ENCODE results near the gene PRPF40A. TPM values are rescaled to one million over a fixed set of nuclear protein-coding genes. Genes with fewer than 3 reads are reported as not detected.

PRPF40A gene
- total RNA-seq, 1 experiment from 2014 or later, result 127 TPM

DNA sequence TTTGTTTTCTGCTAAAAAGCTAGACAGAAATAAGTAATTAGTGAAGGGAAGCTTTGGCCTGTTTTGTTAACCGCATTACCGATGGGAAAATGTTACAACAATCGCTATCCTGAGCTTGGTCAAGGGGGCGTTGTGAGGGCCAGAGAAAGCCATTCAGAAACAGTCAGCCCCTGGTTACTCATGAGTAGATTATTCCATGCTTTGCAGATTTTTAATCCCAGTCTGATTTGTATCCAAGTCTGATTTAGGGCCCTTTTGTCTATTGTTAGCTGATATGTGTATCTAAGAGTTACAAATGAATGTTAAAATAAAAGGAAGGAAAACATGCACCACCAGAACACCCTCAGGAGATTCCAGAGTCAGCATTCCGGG is 99.1 kb downstream of the PRPF40A start:
- Mint-ChIP-seq H3K27me3 (ENCODE audit: insufficient read depth, unreplicated experiment) (no peaks in the 10 kb centered on the region), H3K9me3 (ENCODE audit: unreplicated experiment) (no peaks in the 10 kb centered on the region), H3K27ac (ENCODE audit: unreplicated experiment) (no peak overlapping the region), H3K4me3 (ENCODE audit: unreplicated experiment) (no peak overlapping the region), H3K4me1 (ENCODE audit: low read depth, unreplicated experiment) (peaks cover 22% of the 10 kb centered on the region), H3K36me3 (ENCODE audit: insufficient read depth, unreplicated experiment) (peaks cover 49% of the 10 kb centered on the region)
- intact Hi-C loops (cut with micrococcal nuclease; ENCODE audit: unreplicated experiment), result loop anchor here (5.0 kb wide), 1 partner anchor 146 kb away; no protein-coding TSS in a partner anchor
- DNase-seq, result no peak
- TF ChIP-seq, protein P1, sequence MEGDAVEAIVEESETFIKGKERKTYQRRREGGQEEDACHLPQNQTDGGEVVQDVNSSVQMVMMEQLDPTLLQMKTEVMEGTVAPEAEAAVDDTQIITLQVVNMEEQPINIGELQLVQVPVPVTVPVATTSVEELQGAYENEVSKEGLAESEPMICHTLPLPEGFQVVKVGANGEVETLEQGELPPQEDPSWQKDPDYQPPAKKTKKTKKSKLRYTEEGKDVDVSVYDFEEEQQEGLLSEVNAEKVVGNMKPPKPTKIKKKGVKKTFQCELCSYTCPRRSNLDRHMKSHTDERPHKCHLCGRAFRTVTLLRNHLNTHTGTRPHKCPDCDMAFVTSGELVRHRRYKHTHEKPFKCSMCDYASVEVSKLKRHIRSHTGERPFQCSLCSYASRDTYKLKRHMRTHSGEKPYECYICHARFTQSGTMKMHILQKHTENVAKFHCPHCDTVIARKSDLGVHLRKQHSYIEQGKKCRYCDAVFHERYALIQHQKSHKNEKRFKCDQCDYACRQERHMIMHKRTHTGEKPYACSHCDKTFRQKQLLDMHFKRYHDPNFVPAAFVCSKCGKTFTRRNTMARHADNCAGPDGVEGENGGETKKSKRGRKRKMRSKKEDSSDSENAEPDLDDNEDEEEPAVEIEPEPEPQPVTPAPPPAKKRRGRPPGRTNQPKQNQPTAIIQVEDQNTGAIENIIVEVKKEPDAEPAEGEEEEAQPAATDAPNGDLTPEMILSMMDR (IDR thresholded peaks at IDR 0.05; ENCODE audit: insufficient read depth in 1 of 2, low read depth in 1 of 2, low read length in 1 of 2, severe bottlenecking in 1 of 2, unreplicated experiment in 1 of 2), result no peak
- H3K27me3 ChIP-seq (replicated peaks; ENCODE audit: control insufficient read depth, insufficient read depth, low read length), result no peaks in the 10 kb centered on the region
- peaks cover 3% of the 10 kb centered on the region for H3K36me3 ChIP-seq (ENCODE audit: control insufficient read depth, insufficient read depth, low read length)
- peaks cover 25% of the 10 kb centered on the region for H3K4me1 ChIP-seq
- no peaks in the 10 kb centered on the region for H3K9me3 ChIP-seq
- BruUV-seq (replicated peaks), result no TSS peak
- no peak overlapping the region for H3K4me3 ChIP-seq (ENCODE audit: low read depth, low read length)
- ChIA-PET CTCF (no interaction called here), POLR2A (no interaction called here)

DNA sequence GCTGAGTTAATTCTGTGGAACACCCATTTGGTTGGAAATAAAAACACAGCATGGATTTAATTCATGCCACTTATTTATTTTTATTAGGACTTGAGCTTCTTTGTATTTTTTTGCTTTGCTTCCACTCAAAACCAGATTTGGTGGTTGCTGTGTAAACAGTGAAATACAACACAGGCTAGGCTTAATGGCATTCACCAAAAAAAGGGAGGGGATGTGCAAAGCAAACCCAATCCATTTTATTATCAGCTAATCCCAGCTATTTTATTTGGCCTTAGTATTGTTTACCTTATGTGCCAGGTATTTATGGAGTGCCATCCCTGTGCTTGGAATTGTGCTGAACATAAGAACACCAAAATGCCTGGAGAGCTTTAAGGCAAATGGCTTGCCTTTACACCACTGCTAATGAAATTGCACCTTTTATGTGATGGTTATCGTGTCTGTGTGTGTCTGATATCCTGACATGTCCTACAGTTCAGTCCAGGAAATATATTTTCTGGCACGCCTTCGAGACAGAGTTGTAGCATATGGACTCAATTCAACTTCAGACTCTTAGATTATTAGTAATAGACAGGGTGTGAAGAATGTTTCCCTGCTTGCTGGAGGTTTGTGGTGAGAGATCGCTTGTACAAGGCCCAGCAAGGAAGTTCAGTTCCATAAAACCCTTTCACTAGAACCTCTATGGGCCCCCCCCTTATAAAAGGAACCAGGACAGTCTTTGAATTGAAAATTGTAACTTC is 99.6 kb downstream of the PRPF40A start:
- no peak overlapping the region for H3K27ac Mint-ChIP-seq (ENCODE audit: unreplicated experiment)
- Histone ChIP-seq H3K36me3 (ENCODE audit: control insufficient read depth, insufficient read depth, low read length) (peaks cover 3% of the 10 kb centered on the region), H3K4me1 (peaks cover 22% of the 10 kb centered on the region), H3K27me3 (replicated peaks; ENCODE audit: control insufficient read depth, insufficient read depth, low read length) (no peaks in the 10 kb centered on the region), H3K9me3 (no peaks in the 10 kb centered on the region), H3K4me3 (ENCODE audit: low read depth, low read length) (no peak overlapping the region)
- no peak for DNase-seq
- intact Hi-C loops (cut with micrococcal nuclease; ENCODE audit: unreplicated experiment), result loop anchor here (5.0 kb wide), 1 partner anchor 145 kb away; no protein-coding TSS in a partner anchor
- POLR2A ChIA-PET, result no interaction called here
- H3K4me1 Mint-ChIP-seq (ENCODE audit: low read depth, unreplicated experiment), result peaks cover 17% of the 10 kb centered on the region
- H3K4me3 Mint-ChIP-seq (ENCODE audit: unreplicated experiment), result no peak overlapping the region
- no TSS peak for BruUV-seq (replicated peaks)
- H3K36me3 Mint-ChIP-seq (ENCODE audit: insufficient read depth, unreplicated experiment), result peaks cover 44% of the 10 kb centered on the region
- no peaks in the 10 kb centered on the region for H3K9me3 Mint-ChIP-seq (ENCODE audit: unreplicated experiment)
- CTCF ChIA-PET, result no interaction called here
- H3K27me3 Mint-ChIP-seq (ENCODE audit: insufficient read depth, unreplicated experiment), result no peaks in the 10 kb centered on the region
- TF ChIP-seq, protein P1 (IDR thresholded peaks at IDR 0.05; ENCODE audit: insufficient read depth in 1 of 2, low read depth in 1 of 2, low read length in 1 of 2, severe bottlenecking in 1 of 2, unreplicated experiment in 1 of 2), result no peak

DNA sequence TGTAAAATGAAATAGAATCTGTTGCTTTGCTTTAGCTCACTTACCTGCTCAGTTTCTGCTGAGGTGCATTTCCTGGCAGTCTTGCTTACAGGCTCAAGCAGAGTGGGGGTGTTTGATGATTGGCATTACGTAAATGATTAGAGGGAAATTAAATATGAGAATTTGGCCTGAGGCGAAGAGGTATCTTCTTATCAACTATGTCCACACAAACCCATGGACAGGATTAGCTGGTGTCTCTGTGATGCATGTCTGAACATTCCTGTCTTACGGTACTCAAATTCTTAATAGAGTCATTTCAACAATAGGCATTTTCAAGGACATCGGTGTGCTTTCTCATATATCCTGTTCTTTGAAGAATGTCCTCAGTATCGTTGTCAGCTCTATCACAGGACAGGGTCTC is 102.1 kb downstream of the PRPF40A start:
- peaks cover 14% of the 10 kb centered on the region for H3K4me1 Mint-ChIP-seq (ENCODE audit: low read depth, unreplicated experiment)
- no peaks in the 10 kb centered on the region for H3K27me3 ChIP-seq (replicated peaks; ENCODE audit: control insufficient read depth, insufficient read depth, low read length)
- H3K9me3 Mint-ChIP-seq (ENCODE audit: unreplicated experiment), result no peaks in the 10 kb centered on the region
- H3K4me3 ChIP-seq (ENCODE audit: low read depth, low read length), result no peak overlapping the region
- TF ChIP-seq, protein P1 (IDR thresholded peaks at IDR 0.05; ENCODE audit: insufficient read depth in 1 of 2, low read depth in 1 of 2, low read length in 1 of 2, severe bottlenecking in 1 of 2, unreplicated experiment in 1 of 2), result no peak
- intact Hi-C loops (cut with micrococcal nuclease; ENCODE audit: unreplicated experiment), result loop anchor here (5.0 kb wide), 1 partner anchor 143 kb away; no protein-coding TSS in a partner anchor
- H3K4me3 Mint-ChIP-seq (ENCODE audit: unreplicated experiment), result no peak overlapping the region
- BruUV-seq (replicated peaks), result no TSS peak
- CTCF ChIA-PET, result interaction anchor here (0.5 to 1.2 kb wide), 5 partner anchors 12 to 439 kb away, joined by 3 to 6 read pairs (median 4); no protein-coding TSS in a partner anchor
- POLR2A ChIA-PET, result interaction anchor here (0.8 kb wide), 1 partner anchor 439 kb away, joined by 3 read pairs; the partner anchor contains the start of gene STAM2
- peaks cover 22% of the 10 kb centered on the region for H3K4me1 ChIP-seq
- peaks cover 31% of the 10 kb centered on the region for H3K36me3 Mint-ChIP-seq (ENCODE audit: insufficient read depth, unreplicated experiment)
- no peaks in the 10 kb centered on the region for H3K9me3 ChIP-seq
- H3K27ac Mint-ChIP-seq (ENCODE audit: unreplicated experiment), result no peak overlapping the region
- H3K36me3 ChIP-seq (ENCODE audit: control insufficient read depth, insufficient read depth, low read length), result peaks cover 1% of the 10 kb centered on the region; the same call in 1 of the 2 replicates
- no peaks in the 10 kb centered on the region for H3K27me3 Mint-ChIP-seq (ENCODE audit: insufficient read depth, unreplicated experiment)
- peak; percentile 59 to 62 for DNase-seq
